SK-N-MC (cell line): ENCODE measurements around the gene PAX6.

Source experiments
- EZH2 ChIP-seq: fragments of 200-600 bp; sonication (generic); IDR thresholded peaks from one replicate; pipeline ENCODE4 v1.6.1; 2017; ENCODE audit warnings: antibody characterized with exemption
- FOXP2 ChIP-seq: optimal IDR thresholded peaks from 2 replicates; pipeline ENCODE3; 2011; ENCODE audit warnings: mild to moderate bottlenecking, moderate library complexity; ENCODE audit not compliant: insufficient read depth; ENCODE audit errors: extremely low read length, control extremely low read depth
- POLR2AphosphoS5 ChIP-seq: IDR thresholded peaks from 2 replicates; pipeline ENCODE4 v1.6.1; 2012; ENCODE audit warnings: mild to moderate bottlenecking, low read depth, low read length, borderline replicate concordance

DNA sequence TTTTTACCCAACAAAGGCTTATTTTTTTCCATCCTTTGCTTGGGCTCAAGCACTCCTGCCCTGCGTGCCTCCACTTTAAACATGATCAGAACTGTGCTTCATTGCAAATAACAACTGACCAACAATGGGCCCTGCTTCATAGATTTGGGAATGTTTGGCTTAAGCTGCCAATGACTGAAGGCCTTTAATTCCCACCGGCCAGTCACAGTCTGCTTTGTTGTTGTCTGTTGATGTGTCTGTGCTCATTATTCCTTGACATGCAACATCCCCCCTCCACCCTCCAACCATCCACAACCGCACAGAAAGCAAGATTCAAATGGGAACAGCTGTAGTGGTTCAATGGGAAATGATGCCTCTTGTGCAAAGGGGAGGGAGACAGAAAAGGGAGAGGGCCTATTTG, 23.0 kb downstream of the PAX6 start:
- TF ChIP-seq POLR2AphosphoS5 (no peak), EZH2 (no peak), FOXP2 (no peak)
